Neural cell (in vitro differentiated cells): ENCODE results near the gene SLC2A4. TPM values are rescaled to one million over a fixed set of nuclear protein-coding genes. Genes with fewer than 3 reads are reported as not detected.

ENCODE experiments used
- H2AFZ ChIP-seq: fragments of 200-600, 300-800 bp; sonication (generic), shearing (Covaris generic); 2 replicates; pipeline ENCODE4 v1.6.0; 2014; ENCODE audit warnings: low read depth, mild to moderate bottlenecking, antibody characterized with exemption, low read length, moderate library complexity
- H3F3A ChIP-seq: fragments of 200-600 bp; shearing (Covaris generic); 2 replicates; pipeline ENCODE4 v1.6.1; 2016; ENCODE audit warnings: mild to moderate bottlenecking, moderate library complexity, mixed read lengths, antibody characterized with exemption, low read length; ENCODE audit not compliant: insufficient read depth, poor library complexity, severe bottlenecking
- H3K27ac ChIP-seq: fragments of 200-600, 300-800 bp; sonication (generic), shearing (Covaris generic); 2 replicates; pipeline ENCODE4 v1.5.1; 2014; ENCODE audit warnings: mild to moderate bottlenecking, low read length, moderate library complexity
- H3K27me3 ChIP-seq: fragments of 300-800, 200-600 bp; sonication (generic), shearing (Covaris generic); 2 replicates; pipeline ENCODE4 v1.6.0; 2014; ENCODE audit warnings: mild to moderate bottlenecking, low read depth, low read length, moderate library complexity; ENCODE audit not compliant: insufficient read depth
- H3K36me3 ChIP-seq: fragments of 300-800, 200-600 bp; sonication (generic), shearing (Covaris generic); 2 replicates; pipeline ENCODE4 v1.5.1; 2014; ENCODE audit warnings: mild to moderate bottlenecking, antibody characterized with exemption, low read length, moderate library complexity; ENCODE audit not compliant: insufficient read depth
- H3K4me2 ChIP-seq: fragments of 300-800, 200-600 bp; sonication (generic), shearing (Covaris generic); 2 replicates; pipeline ENCODE4 v1.6.0; 2014; ENCODE audit warnings: mild to moderate bottlenecking, low read length
- H3K4me3 ChIP-seq: fragments of 300-800, 200-600 bp; sonication (generic), shearing (Covaris generic); 2 replicates; pipeline ENCODE4 v1.5.1; 2014; ENCODE audit warnings: mild to moderate bottlenecking, low read length, moderate library complexity
- H3K79me2 ChIP-seq: fragments of 200-600 bp; shearing (Covaris generic); replicated peaks from 2 replicates; pipeline ENCODE4 v1.6.0; 2014; ENCODE audit warnings: mild to moderate bottlenecking, low read length, moderate library complexity; ENCODE audit not compliant: insufficient read depth
- H3K9ac ChIP-seq: fragments of 300-800, 200-600 bp; sonication (generic), shearing (Covaris generic); 2 replicates; pipeline ENCODE4 v1.6.1; 2016; ENCODE audit warnings: mild to moderate bottlenecking, low read length, mixed read lengths
- H3K9me2 ChIP-seq: fragments of 200-600 bp; shearing (Covaris generic); 2 replicates; pipeline ENCODE4 v1.6.1; 2016; ENCODE audit warnings: mild to moderate bottlenecking, low read length, mixed read lengths; ENCODE audit not compliant: insufficient read depth
- H3K9me3 ChIP-seq: fragments of 200-600, 300-800 bp; sonication (generic), shearing (Covaris generic); 2 replicates; pipeline ENCODE4 v1.6.1; 2016; ENCODE audit warnings: mild to moderate bottlenecking, mixed run types, low read length, moderate library complexity, mixed read lengths
- H4K20me1 ChIP-seq: fragments of 200-600 bp; shearing (Covaris generic); 2 replicates; pipeline ENCODE4 v1.6.1; 2016; ENCODE audit warnings: mild to moderate bottlenecking, mixed run types; ENCODE audit not compliant: insufficient read depth
- CTCF ChIP-seq: fragments of 450-650 bp; IDR thresholded peaks from 2 replicates; pipeline ENCODE4 v1.5.1; 2014; ENCODE audit warnings: antibody characterized with exemption, mild to moderate bottlenecking, moderate library complexity; ENCODE audit not compliant: poor library complexity, severe bottlenecking
- EP300 ChIP-seq: fragments of 450-650 bp; conservative IDR thresholded peaks from 2 replicates; pipeline ENCODE4 v1.6.1; 2014; ENCODE audit warnings: antibody characterized with exemption, mild to moderate bottlenecking, moderate library complexity; ENCODE audit not compliant: poor library complexity, severe bottlenecking
- EZH2 ChIP-seq: fragments of 200-600, 300-800 bp; shearing (Covaris generic), sonication (generic); IDR thresholded peaks from 2 replicates; pipeline ENCODE4 v1.6.1; 2014; ENCODE audit warnings: antibody characterized with exemption, low read length, borderline replicate concordance, mild to moderate bottlenecking; ENCODE audit not compliant: insufficient read depth, poor library complexity, severe bottlenecking
- MXI1 ChIP-seq: fragments of 450-650 bp; conservative IDR thresholded peaks from 2 replicates; pipeline ENCODE4 v1.6.1; 2014; ENCODE audit warnings: antibody characterized with exemption, mild to moderate bottlenecking; ENCODE audit not compliant: poor library complexity, severe bottlenecking
- POLR2AphosphoS5 ChIP-seq: IDR thresholded peaks from 2 replicates; pipeline ENCODE4 v1.6.1; 2012
- RAD21 ChIP-seq: fragments of 450-650 bp; conservative IDR thresholded peaks from 2 replicates; pipeline ENCODE4 v1.6.1; 2014; ENCODE audit warnings: antibody characterized with exemption, mild to moderate bottlenecking, moderate library complexity
- REST ChIP-seq: IDR thresholded peaks from 2 replicates; pipeline ENCODE4 v1.6.1; 2012; ENCODE audit warnings: borderline replicate concordance
- SMC3 ChIP-seq: fragments of 450-650 bp; conservative IDR thresholded peaks from 2 replicates; pipeline ENCODE4 v1.6.1; 2014; ENCODE audit warnings: antibody characterized with exemption, mild to moderate bottlenecking, moderate library complexity; ENCODE audit not compliant: poor library complexity
- TAF1 ChIP-seq: IDR thresholded peaks from 2 replicates; pipeline ENCODE4 v1.6.1; 2012; ENCODE audit warnings: low read depth
- polyA plus RNA-seq: library from polyadenylated mRNA; depleted of rRNA; stranded (reverse); fragments of >200 nt; gene quantifications from 2 replicates; pipeline ENCODE4 v1.2.3, GENCODE V29; 2014

SLC2A4 gene
- polyA plus RNA-seq, 1 donor from 2014 or later, result not detected

GRCh38 chr17:7241090-7241733, 40.3 kb upstream of the SLC2A4 start:
- Histone ChIP-seq H3K27ac (peak overlapping the region; percentile 99), H3F3A (peaks cover 3% of the 10 kb centered on the region), H3K4me3 (peak overlapping the region; percentile 75), H3K27me3 (no peaks in the 10 kb centered on the region), H2AFZ (no peak overlapping the region), H3K79me2 (peaks cover 51% of the 10 kb centered on the region), H3K9ac (peak overlapping the region; percentile 99), H3K4me2 (peak overlapping the region; percentile 99), H3K36me3 (no peaks in the 10 kb centered on the region), H3K9me3 (no peaks in the 10 kb centered on the region), H3K9me2 (no peaks in the 10 kb centered on the region), H4K20me1 (no peaks in the 10 kb centered on the region)
- TF ChIP-seq POLR2AphosphoS5 (no peak), SMC3 (no peak), REST (no peak), EZH2 (no peak), RAD21 (no peak), MXI1 (no peak), TAF1 (no peak), CTCF (no peak), EP300 (no peak)

- peak within 1 kb of the TSS; percentile 75 for H3K4me3 ChIP-seq
- H3K9me2 ChIP-seq, result no peaks in the 10 kb centered on the region
- no peaks in the 10 kb centered on the region for H3K36me3 ChIP-seq
- H3K27me3 ChIP-seq, result no peaks in the 10 kb centered on the region
- H2AFZ ChIP-seq, result peak within 1 kb of the TSS; percentile 35
- H3K4me2 ChIP-seq, result peak within 1 kb of the TSS; percentile 99
- no peaks in the 10 kb centered on the region for H4K20me1 ChIP-seq
- no peaks in the 10 kb centered on the region for H3K9me3 ChIP-seq
- H3F3A ChIP-seq, result peaks cover 3% of the 10 kb centered on the region
- peak within 1 kb of the TSS; percentile 99 for H3K9ac ChIP-seq
- peaks cover 44% of the 10 kb centered on the region for H3K79me2 ChIP-seq
- peak within 1 kb of the TSS; percentile 99 for H3K27ac ChIP-seq
- peak; percentile 51 for TF ChIP-seq EP300
- TF ChIP-seq CTCF, result peak; percentile 12
- TF ChIP-seq TAF1, result no peak
- TF ChIP-seq RAD21, result peak; percentile 24
- no peak for TF ChIP-seq MXI1
- TF ChIP-seq REST, result peak; percentile 95
- peak; percentile 92 for TF ChIP-seq POLR2AphosphoS5
Observed at GRCh38 chr17:7241783-7242716, 39.5 kb upstream of the SLC2A4 start, which contains the start of gene GABARAP. GABARAP (minus strand) TSS chr17:7242449; CDS start chr17:7242330, 119 bp downstream.
